WTC11 (cell line): ENCODE data around the gene UGGT2.

Experiments used
- ESRRA ChIP-seq: sonication (generic); formaldehyde crosslinking; IDR thresholded peaks from 2 replicates; pipeline ENCODE4 v1.8.1; 2022; ENCODE audit warnings: mild to moderate bottlenecking, missing genetic modification reagents, borderline replicate concordance
- FOXP1 ChIP-seq: sonication (generic); formaldehyde crosslinking; IDR thresholded peaks from 2 replicates; pipeline ENCODE4 v1.8.0; 2022; ENCODE audit warnings: missing genetic modification reagents, mild to moderate bottlenecking, moderate library complexity, borderline replicate concordance
- GABPB1 ChIP-seq: sonication (generic); formaldehyde crosslinking; IDR thresholded peaks from 2 replicates; pipeline ENCODE4 v1.8.1; 2023; ENCODE audit warnings: mild to moderate bottlenecking, missing genetic modification reagents
- NFYB ChIP-seq: sonication (generic); formaldehyde crosslinking; conservative IDR thresholded peaks from 2 replicates; pipeline ENCODE4 v1.8.0; 2022; ENCODE audit warnings: low read depth, missing genetic modification reagents
- ZNF232 ChIP-seq: sonication (generic); formaldehyde crosslinking; IDR thresholded peaks from 2 replicates; pipeline ENCODE4 v1.8.0; 2022; ENCODE audit warnings: mild to moderate bottlenecking, missing genetic modification reagents
- TF ChIP-seq, protein P1 (sequence below): sonication (generic); formaldehyde crosslinking; IDR thresholded peaks from 2 replicates; pipeline ENCODE4 v1.8.0; 2022; ENCODE audit warnings: mild to moderate bottlenecking, missing genetic modification reagents
- TF ChIP-seq, protein P2 (sequence below): sonication (generic); formaldehyde crosslinking; conservative IDR thresholded peaks from 2 replicates; pipeline ENCODE4 v1.8.1; 2022; ENCODE audit warnings: mild to moderate bottlenecking, missing genetic modification reagents
- TF ChIP-seq, protein P3 (sequence below): sonication (generic); formaldehyde crosslinking; IDR thresholded peaks from 2 replicates; pipeline ENCODE4 v1.8.1; 2023; ENCODE audit warnings: mild to moderate bottlenecking, missing genetic modification reagents, borderline replicate concordance
- TF ChIP-seq, protein P4 (sequence below): fragments of 200-600 bp; IDR thresholded peaks from 2 replicates; pipeline ENCODE4 v1.8.0; 2022; ENCODE audit warnings: antibody characterized with exemption
- TF ChIP-seq, protein P5 (sequence below): sonication (generic); formaldehyde crosslinking; IDR thresholded peaks from 2 replicates; pipeline ENCODE4 v1.8.1; 2022; ENCODE audit warnings: missing genetic modification reagents, borderline replicate concordance
- TF ChIP-seq, protein P6 (sequence below): sonication (generic); formaldehyde crosslinking; IDR thresholded peaks from 2 replicates; pipeline ENCODE4 v1.8.1; 2022; ENCODE audit warnings: low read depth, mild to moderate bottlenecking, moderate library complexity, missing genetic modification reagents, borderline replicate concordance

DNA sequence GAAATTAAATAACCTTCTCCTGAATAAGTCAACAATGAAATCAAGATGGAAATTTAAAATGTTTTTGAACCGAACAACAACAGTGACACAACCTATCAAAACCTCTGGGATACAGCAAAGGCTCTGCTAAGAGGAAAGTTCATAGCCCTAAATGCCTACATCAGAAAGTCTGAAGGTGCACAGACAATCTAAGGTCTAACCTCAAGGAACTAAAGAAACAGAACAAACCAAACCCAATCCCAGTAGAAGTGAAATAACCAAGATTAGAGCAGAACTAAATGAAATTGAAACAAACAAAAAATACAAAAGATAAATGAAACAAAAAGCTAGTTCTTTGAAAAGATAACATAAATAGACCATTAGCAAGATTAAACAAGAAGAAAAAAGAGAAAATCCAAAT, 9.0 kb downstream of the UGGT2 start:
- TF ChIP-seq, protein P1, sequence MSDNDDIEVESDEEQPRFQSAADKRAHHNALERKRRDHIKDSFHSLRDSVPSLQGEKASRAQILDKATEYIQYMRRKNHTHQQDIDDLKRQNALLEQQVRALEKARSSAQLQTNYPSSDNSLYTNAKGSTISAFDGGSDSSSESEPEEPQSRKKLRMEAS (CRISPR knock-in tag) = no peak
- TF ChIP-seq, protein P2, sequence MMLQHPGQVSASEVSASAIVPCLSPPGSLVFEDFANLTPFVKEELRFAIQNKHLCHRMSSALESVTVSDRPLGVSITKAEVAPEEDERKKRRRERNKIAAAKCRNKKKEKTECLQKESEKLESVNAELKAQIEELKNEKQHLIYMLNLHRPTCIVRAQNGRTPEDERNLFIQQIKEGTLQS = no peak
- TF ChIP-seq, protein P3, sequence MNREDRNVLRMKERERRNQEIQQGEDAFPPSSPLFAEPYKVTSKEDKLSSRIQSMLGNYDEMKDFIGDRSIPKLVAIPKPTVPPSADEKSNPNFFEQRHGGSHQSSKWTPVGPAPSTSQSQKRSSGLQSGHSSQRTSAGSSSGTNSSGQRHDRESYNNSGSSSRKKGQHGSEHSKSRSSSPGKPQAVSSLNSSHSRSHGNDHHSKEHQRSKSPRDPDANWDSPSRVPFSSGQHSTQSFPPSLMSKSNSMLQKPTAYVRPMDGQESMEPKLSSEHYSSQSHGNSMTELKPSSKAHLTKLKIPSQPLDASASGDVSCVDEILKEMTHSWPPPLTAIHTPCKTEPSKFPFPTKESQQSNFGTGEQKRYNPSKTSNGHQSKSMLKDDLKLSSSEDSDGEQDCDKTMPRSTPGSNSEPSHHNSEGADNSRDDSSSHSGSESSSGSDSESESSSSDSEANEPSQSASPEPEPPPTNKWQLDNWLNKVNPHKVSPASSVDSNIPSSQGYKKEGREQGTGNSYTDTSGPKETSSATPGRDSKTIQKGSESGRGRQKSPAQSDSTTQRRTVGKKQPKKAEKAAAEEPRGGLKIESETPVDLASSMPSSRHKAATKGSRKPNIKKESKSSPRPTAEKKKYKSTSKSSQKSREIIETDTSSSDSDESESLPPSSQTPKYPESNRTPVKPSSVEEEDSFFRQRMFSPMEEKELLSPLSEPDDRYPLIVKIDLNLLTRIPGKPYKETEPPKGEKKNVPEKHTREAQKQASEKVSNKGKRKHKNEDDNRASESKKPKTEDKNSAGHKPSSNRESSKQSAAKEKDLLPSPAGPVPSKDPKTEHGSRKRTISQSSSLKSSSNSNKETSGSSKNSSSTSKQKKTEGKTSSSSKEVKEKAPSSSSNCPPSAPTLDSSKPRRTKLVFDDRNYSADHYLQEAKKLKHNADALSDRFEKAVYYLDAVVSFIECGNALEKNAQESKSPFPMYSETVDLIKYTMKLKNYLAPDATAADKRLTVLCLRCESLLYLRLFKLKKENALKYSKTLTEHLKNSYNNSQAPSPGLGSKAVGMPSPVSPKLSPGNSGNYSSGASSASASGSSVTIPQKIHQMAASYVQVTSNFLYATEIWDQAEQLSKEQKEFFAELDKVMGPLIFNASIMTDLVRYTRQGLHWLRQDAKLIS (CRISPR knock-in tag) = no peak
- TF ChIP-seq, protein P4, sequence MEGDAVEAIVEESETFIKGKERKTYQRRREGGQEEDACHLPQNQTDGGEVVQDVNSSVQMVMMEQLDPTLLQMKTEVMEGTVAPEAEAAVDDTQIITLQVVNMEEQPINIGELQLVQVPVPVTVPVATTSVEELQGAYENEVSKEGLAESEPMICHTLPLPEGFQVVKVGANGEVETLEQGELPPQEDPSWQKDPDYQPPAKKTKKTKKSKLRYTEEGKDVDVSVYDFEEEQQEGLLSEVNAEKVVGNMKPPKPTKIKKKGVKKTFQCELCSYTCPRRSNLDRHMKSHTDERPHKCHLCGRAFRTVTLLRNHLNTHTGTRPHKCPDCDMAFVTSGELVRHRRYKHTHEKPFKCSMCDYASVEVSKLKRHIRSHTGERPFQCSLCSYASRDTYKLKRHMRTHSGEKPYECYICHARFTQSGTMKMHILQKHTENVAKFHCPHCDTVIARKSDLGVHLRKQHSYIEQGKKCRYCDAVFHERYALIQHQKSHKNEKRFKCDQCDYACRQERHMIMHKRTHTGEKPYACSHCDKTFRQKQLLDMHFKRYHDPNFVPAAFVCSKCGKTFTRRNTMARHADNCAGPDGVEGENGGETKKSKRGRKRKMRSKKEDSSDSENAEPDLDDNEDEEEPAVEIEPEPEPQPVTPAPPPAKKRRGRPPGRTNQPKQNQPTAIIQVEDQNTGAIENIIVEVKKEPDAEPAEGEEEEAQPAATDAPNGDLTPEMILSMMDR = no peak
- no peak for TF ChIP-seq ESRRA (CRISPR knock-in tag)
- no peak for TF ChIP-seq NFYB (CRISPR knock-in tag)
- TF ChIP-seq, protein P5, sequence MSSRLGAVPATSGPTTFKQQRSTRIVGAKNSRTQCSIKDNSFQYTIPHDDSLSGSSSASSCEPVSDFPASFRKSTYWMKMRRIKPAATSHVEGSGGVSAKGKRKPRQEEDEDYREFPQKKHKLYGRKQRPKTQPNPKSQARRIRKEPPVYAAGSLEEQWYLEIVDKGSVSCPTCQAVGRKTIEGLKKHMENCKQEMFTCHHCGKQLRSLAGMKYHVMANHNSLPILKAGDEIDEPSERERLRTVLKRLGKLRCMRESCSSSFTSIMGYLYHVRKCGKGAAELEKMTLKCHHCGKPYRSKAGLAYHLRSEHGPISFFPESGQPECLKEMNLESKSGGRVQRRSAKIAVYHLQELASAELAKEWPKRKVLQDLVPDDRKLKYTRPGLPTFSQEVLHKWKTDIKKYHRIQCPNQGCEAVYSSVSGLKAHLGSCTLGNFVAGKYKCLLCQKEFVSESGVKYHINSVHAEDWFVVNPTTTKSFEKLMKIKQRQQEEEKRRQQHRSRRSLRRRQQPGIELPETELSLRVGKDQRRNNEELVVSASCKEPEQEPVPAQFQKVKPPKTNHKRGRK (CRISPR knock-in tag) = no peak
- TF ChIP-seq, protein P6, sequence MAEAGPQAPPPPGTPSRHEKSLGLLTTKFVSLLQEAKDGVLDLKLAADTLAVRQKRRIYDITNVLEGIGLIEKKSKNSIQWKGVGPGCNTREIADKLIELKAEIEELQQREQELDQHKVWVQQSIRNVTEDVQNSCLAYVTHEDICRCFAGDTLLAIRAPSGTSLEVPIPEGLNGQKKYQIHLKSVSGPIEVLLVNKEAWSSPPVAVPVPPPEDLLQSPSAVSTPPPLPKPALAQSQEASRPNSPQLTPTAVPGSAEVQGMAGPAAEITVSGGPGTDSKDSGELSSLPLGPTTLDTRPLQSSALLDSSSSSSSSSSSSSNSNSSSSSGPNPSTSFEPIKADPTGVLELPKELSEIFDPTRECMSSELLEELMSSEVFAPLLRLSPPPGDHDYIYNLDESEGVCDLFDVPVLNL (CRISPR knock-in tag) = no peak
- TF ChIP-seq ZNF232 (CRISPR knock-in tag) = no peak
- TF ChIP-seq FOXP1 (CRISPR knock-in tag) = no peak
- TF ChIP-seq GABPB1 (CRISPR knock-in tag) = no peak
